GM18870 (cell line): ENCODE data around the gene ZNF865.

Experiments
- ATAC-seq: cut with Tn5 transposase; IDR thresholded peaks from one replicate; pipeline ENCODE4 v1.9.1; 2021; ENCODE audit warnings: moderate library complexity; ENCODE audit not compliant: unreplicated experiment

Gene ZNF865

GRCh38 chr19:55622242-55622969 lies 17.0 kb downstream of the ZNF865 start:
- no peak for ATAC-seq

- ATAC-seq = no peak
Observed at GRCh38 chr19:55623130-55623529, 17.7 kb downstream of the ZNF865 start.

- ATAC-seq = no peak
Observed at GRCh38 chr19:55623561-55623960, 18.1 kb downstream of the ZNF865 start.

GRCh38 chr19:55624109-55625003 lies 18.9 kb downstream of the ZNF865 start, which contains the start of gene ZNF784:
Gene ZNF784, minus strand, starts transcription at chr19:55624566. Its CDS starts 5 bp downstream, at chr19:55624561.
- no peak for ATAC-seq

GRCh38 chr19:55625004-55625326 lies 19.5 kb downstream of the ZNF865 start:
- no peak for ATAC-seq

- ATAC-seq = no peak
Observed at GRCh38 chr19:55626350-55626749, 20.9 kb downstream of the ZNF865 start.

GRCh38 chr19:55632463-55632834 lies 27.0 kb downstream of the ZNF865 start:
- no peak for ATAC-seq

- ATAC-seq = no peak
Observed at GRCh38 chr19:55633861-55634260, 28.4 kb downstream of the ZNF865 start.

- ATAC-seq = no peak
Observed at GRCh38 chr19:55635334-55635717, 29.9 kb downstream of the ZNF865 start.

- ATAC-seq = no peak
Observed at GRCh38 chr19:55635856-55636440, 30.5 kb downstream of the ZNF865 start.

- ATAC-seq = no peak
Observed at GRCh38 chr19:55636723-55637122, 31.3 kb downstream of the ZNF865 start.

- no peak for ATAC-seq
Observed at GRCh38 chr19:55637534-55637933, 32.1 kb downstream of the ZNF865 start.

GRCh38 chr19:55638864-55639359 lies 33.5 kb downstream of the ZNF865 start:
- ATAC-seq = no peak

- no peak for ATAC-seq
Observed at GRCh38 chr19:55640043-55640576, 34.7 kb downstream of the ZNF865 start.

- ATAC-seq = no peak
Observed at GRCh38 chr19:55640577-55641425, 35.4 kb downstream of the ZNF865 start, which contains the start of gene ZNF580. Gene ZNF580, plus strand, starts transcription at chr19:55641002. Its CDS starts 1,507 bp downstream, at chr19:55642509.

GRCh38 chr19:55641426-55642152 lies 36.1 kb downstream of the ZNF865 start:
- ATAC-seq = no peak

GRCh38 chr19:55642153-55643002 lies 36.9 kb downstream of the ZNF865 start:
- ATAC-seq = no peak

- no peak for ATAC-seq
Observed at GRCh38 chr19:55643003-55643886, 37.8 kb downstream of the ZNF865 start, which contains the start of gene ZNF581. Gene ZNF581, plus strand, starts transcription at chr19:55643649. Its CDS starts 923 bp downstream, at chr19:55644572.
